GM23338 (cell line): ENCODE measurements around the gene SPECC1L. TPM values are rescaled to one million over a fixed set of nuclear protein-coding genes. Genes with fewer than 3 reads are reported as not detected.

Experiments used
- ATAC-seq: fragments of 200-7000 bp; cut with Tn5 transposase; 3 replicates; pipeline ENCODE4 v1.9.1; 2020
- DNase-seq: peaks from one replicate; pipeline ENCODE4 v3.0.0-alpha.2; 2015; ENCODE audit warnings: low spot score
- H2AFZ ChIP-seq: fragments of 200-600 bp; sonication (generic); 2 replicates; pipeline ENCODE4 v1.8.0; 2016; ENCODE audit warnings: antibody characterized with exemption, mild to moderate bottlenecking, moderate library complexity
- H3F3A ChIP-seq: fragments of 200-600 bp; sonication (generic); replicated peaks from 2 replicates; pipeline ENCODE4 v1.8.0; 2017; ENCODE audit warnings: antibody characterized with exemption, mixed run types, low read depth
- H3K27ac ChIP-seq: fragments of 200-600 bp; sonication (generic); 2 replicates; pipeline ENCODE4 v1.6.1; 2016; ENCODE audit warnings: low read depth
- H3K27me3 ChIP-seq: fragments of 200-600 bp; sonication (generic); 2 replicates; pipeline ENCODE4 v1.8.0; 2016; ENCODE audit warnings: mild to moderate bottlenecking, mixed run types, moderate library complexity; ENCODE audit not compliant: insufficient read depth
- H3K36me3 ChIP-seq: fragments of 200-600 bp; sonication (generic); 2 replicates; pipeline ENCODE4 v1.8.0; 2016; ENCODE audit warnings: mild to moderate bottlenecking; ENCODE audit not compliant: insufficient read depth
- H3K4me1 ChIP-seq: fragments of 200-600 bp; sonication (generic); 2 replicates; pipeline ENCODE4 v1.8.0; 2016; ENCODE audit warnings: mild to moderate bottlenecking, moderate library complexity; ENCODE audit not compliant: insufficient read depth
- H3K4me2 ChIP-seq: fragments of 200-600 bp; sonication (generic); 2 replicates; pipeline ENCODE4 v1.7.1; 2017; ENCODE audit warnings: mixed run types
- H3K4me3 ChIP-seq: fragments of 200-600 bp; sonication (generic); 2 replicates; pipeline ENCODE4 v1.6.1; 2016; ENCODE audit warnings: mixed run types
- H3K79me2 ChIP-seq: fragments of 200-600 bp; sonication (generic); replicated peaks from 2 replicates; pipeline ENCODE4 v1.8.0; 2017; ENCODE audit warnings: mild to moderate bottlenecking; ENCODE audit not compliant: insufficient read depth
- H3K9me2 ChIP-seq: fragments of 200-600 bp; sonication (generic); 2 replicates; pipeline ENCODE4 v1.8.0; 2017; ENCODE audit not compliant: insufficient read depth
- H4K20me1 ChIP-seq: fragments of 200-600 bp; sonication (generic); replicated peaks from 2 replicates; pipeline ENCODE4 v1.8.0; 2017; ENCODE audit warnings: mild to moderate bottlenecking; ENCODE audit not compliant: insufficient read depth
- H3K27ac Mint-ChIP-seq: 2 replicates; pipeline ENCODE4 v1.8.0; 2020; ENCODE audit warnings: inconsistent platforms, mild to moderate bottlenecking, moderate library complexity, mixed read lengths
- H3K27me3 Mint-ChIP-seq: 3 replicates; pipeline ENCODE4 v1.8.0; 2022; ENCODE audit warnings: low read depth, mild to moderate bottlenecking, moderate library complexity, mixed read lengths, inconsistent platforms; ENCODE audit not compliant: insufficient read depth, poor library complexity
- H3K36me3 Mint-ChIP-seq: 3 replicates; pipeline ENCODE4 v1.8.0; 2021; ENCODE audit warnings: low read depth, mild to moderate bottlenecking, inconsistent platforms, moderate library complexity, mixed read lengths
- H3K4me1 Mint-ChIP-seq: 3 replicates; pipeline ENCODE4 v1.8.0; 2020; ENCODE audit warnings: mild to moderate bottlenecking, inconsistent platforms, mixed read lengths
- H3K4me3 Mint-ChIP-seq: 3 replicates; pipeline ENCODE4 v1.8.0; 2021; ENCODE audit warnings: moderate library complexity, mild to moderate bottlenecking, inconsistent platforms, mixed read lengths
- H3K9me3 Mint-ChIP-seq: 3 replicates; pipeline ENCODE4 v1.8.0; 2020; ENCODE audit warnings: moderate library complexity, mild to moderate bottlenecking, inconsistent platforms, mixed read lengths
- CREB1 ChIP-seq: fragments of 250-450 bp; sonication (Bioruptor Pico); IDR thresholded peaks from 2 replicates; pipeline ENCODE4 v1.5.0; 2020; ENCODE audit warnings: low read depth, mild to moderate bottlenecking, moderate library complexity
- EZH2 ChIP-seq: fragments of 200-600 bp; sonication (generic); IDR thresholded peaks from one replicate; pipeline ENCODE4 v1.8.0; 2017; ENCODE audit warnings: antibody characterized with exemption, mild to moderate bottlenecking, low read depth; ENCODE audit not compliant: unreplicated experiment
- EZH2phosphoT487 ChIP-seq: fragments of 200-600 bp; sonication (generic); IDR thresholded peaks from one replicate; pipeline ENCODE4 v1.8.1; 2018; ENCODE audit warnings: antibody characterized with exemption; ENCODE audit not compliant: unreplicated experiment
- JUNB ChIP-seq: IDR thresholded peaks from one replicate; pipeline ENCODE4 v1.6.1; 2016; ENCODE audit warnings: antibody characterized with exemption; ENCODE audit not compliant: unreplicated experiment
- NANOG ChIP-seq: IDR thresholded peaks from 2 replicates; pipeline ENCODE4 v1.6.1; 2016; ENCODE audit warnings: antibody characterized with exemption, borderline replicate concordance
- POLR2AphosphoS5 ChIP-seq: IDR thresholded peaks from 2 replicates; pipeline ENCODE4 v1.6.1; 2016; ENCODE audit warnings: antibody characterized with exemption, low read depth
- STAT1 ChIP-seq: IDR thresholded peaks from one replicate; pipeline ENCODE4 v1.6.1; 2016; ENCODE audit warnings: antibody characterized with exemption; ENCODE audit not compliant: unreplicated experiment
- ZNF114 ChIP-seq: fragments of 250-450 bp; sonication (Bioruptor Pico); IDR thresholded peaks from 2 replicates; pipeline ENCODE4 v1.5.0; 2020; ENCODE audit warnings: mild to moderate bottlenecking, moderate library complexity
- ZNF331 ChIP-seq: fragments of 250-450 bp; sonication (Bioruptor Pico); IDR thresholded peaks from 2 replicates; pipeline ENCODE4 v1.5.0; 2020; ENCODE audit warnings: low read depth, mild to moderate bottlenecking, moderate library complexity
- polyA plus RNA-seq: library from polyadenylated mRNA; unstranded; fragments of >200 nt; fragmentation: Nextera tagmentation; extraction: Ambion mirVana; gene quantifications from 2 replicates; pipeline ENCODE4 v1.2.1, GENCODE V29; 2016
- total RNA-seq: library from RNA; depleted of rRNA; stranded (reverse); fragments of >200 nt; shearing (Covaris generic); gene quantifications from 2 replicates; pipeline ENCODE4 v1.2.3, GENCODE V29; 2014
- TF ChIP-seq, protein P1 (sequence below): IDR thresholded peaks from 2 replicates; pipeline ENCODE4 v1.6.1; 2016; ENCODE audit warnings: antibody characterized with exemption
- TF ChIP-seq, protein P2 (sequence below): IDR thresholded peaks from one replicate; pipeline ENCODE4 v1.6.1; 2018; ENCODE audit warnings: antibody characterized with exemption; ENCODE audit not compliant: unreplicated experiment
- TF ChIP-seq, protein P3 (sequence below): fragments of 250-450 bp; sonication (Bioruptor Pico); IDR thresholded peaks from 2 replicates; pipeline ENCODE4 v1.5.0; 2020; ENCODE audit warnings: mild to moderate bottlenecking, moderate library complexity
- TF ChIP-seq, protein P4 (sequence below), 2 experiments: fragments of 200-600 bp in 1 of 2; sonication (generic) in 1 of 2; conservative IDR thresholded peaks; 2 replicates each; pipeline versions ENCODE4 v1.5.1 to v1.6.1; 2016 to 2017; ENCODE audit warnings: antibody characterized with exemption in 2 of 2, low read depth in 2 of 2, mild to moderate bottlenecking in 2 of 2, moderate library complexity in 1 of 2

Gene SPECC1L
- total and polyA plus RNA-seq, 2 experiments from 2014 or later: 24.3 to 44.7 TPM

DNA sequence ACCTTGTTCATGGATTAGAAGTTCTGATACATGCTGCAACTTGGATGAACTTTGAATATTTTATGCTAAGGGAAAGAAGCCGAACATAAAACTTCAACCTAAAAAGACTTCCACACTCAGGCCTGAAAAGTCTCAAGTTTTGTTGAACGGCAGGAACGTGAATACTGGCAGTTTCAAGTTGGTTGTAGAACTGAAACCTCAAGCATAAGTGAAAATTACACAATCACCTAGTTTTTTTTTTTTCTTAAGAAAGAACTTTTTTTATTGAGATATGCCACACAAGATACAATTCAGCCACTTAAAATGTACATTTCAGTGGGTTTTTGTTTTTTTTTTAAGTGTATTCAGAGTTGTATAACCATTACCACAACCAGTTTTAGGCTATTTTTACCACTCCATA is 106.0 kb downstream of the SPECC1L start:
- H3K27me3 Mint-ChIP-seq: peaks cover 1% of the 10 kb centered on the region

More for the DNA sequence above, 106.0 kb downstream of the SPECC1L start:
- Histone ChIP-seq H3K79me2 (no peaks in the 10 kb centered on the region), H3K4me1 (no peaks in the 10 kb centered on the region), H3K27ac (no peak overlapping the region), H3K4me3 (no peak overlapping the region), H3K36me3 (peaks cover 20% of the 10 kb centered on the region; the same call in 1 of the 2 replicates), H3K27me3 (no peaks in the 10 kb centered on the region), H3K9me2 (no peaks in the 10 kb centered on the region), H3K4me2 (no peak overlapping the region), H4K20me1 (peaks cover 3% of the 10 kb centered on the region; the same call in 1 of the 2 replicates), H2AFZ (no peak overlapping the region), H3F3A (no peaks in the 10 kb centered on the region)
- Mint-ChIP-seq H3K36me3 (peaks cover 65% of the 10 kb centered on the region), H3K9me3 (no peaks in the 10 kb centered on the region; the same call in 2 of the 3 replicates), H3K27ac (no peak overlapping the region), H3K4me1 (no peaks in the 10 kb centered on the region), H3K4me3 (no peak overlapping the region)
- TF ChIP-seq, protein P1, sequence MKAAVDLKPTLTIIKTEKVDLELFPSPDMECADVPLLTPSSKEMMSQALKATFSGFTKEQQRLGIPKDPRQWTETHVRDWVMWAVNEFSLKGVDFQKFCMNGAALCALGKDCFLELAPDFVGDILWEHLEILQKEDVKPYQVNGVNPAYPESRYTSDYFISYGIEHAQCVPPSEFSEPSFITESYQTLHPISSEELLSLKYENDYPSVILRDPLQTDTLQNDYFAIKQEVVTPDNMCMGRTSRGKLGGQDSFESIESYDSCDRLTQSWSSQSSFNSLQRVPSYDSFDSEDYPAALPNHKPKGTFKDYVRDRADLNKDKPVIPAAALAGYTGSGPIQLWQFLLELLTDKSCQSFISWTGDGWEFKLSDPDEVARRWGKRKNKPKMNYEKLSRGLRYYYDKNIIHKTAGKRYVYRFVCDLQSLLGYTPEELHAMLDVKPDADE: no peak
- TF ChIP-seq, protein P2, sequence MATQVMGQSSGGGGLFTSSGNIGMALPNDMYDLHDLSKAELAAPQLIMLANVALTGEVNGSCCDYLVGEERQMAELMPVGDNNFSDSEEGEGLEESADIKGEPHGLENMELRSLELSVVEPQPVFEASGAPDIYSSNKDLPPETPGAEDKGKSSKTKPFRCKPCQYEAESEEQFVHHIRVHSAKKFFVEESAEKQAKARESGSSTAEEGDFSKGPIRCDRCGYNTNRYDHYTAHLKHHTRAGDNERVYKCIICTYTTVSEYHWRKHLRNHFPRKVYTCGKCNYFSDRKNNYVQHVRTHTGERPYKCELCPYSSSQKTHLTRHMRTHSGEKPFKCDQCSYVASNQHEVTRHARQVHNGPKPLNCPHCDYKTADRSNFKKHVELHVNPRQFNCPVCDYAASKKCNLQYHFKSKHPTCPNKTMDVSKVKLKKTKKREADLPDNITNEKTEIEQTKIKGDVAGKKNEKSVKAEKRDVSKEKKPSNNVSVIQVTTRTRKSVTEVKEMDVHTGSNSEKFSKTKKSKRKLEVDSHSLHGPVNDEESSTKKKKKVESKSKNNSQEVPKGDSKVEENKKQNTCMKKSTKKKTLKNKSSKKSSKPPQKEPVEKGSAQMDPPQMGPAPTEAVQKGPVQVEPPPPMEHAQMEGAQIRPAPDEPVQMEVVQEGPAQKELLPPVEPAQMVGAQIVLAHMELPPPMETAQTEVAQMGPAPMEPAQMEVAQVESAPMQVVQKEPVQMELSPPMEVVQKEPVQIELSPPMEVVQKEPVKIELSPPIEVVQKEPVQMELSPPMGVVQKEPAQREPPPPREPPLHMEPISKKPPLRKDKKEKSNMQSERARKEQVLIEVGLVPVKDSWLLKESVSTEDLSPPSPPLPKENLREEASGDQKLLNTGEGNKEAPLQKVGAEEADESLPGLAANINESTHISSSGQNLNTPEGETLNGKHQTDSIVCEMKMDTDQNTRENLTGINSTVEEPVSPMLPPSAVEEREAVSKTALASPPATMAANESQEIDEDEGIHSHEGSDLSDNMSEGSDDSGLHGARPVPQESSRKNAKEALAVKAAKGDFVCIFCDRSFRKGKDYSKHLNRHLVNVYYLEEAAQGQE: no peak
- TF ChIP-seq EZH2phosphoT487 (no peak), CREB1 (no peak), ZNF114 (CRISPR knock-in tag) (no peak), ZNF331 (CRISPR knock-in tag) (no peak), EZH2 (no peak), STAT1 (no peak), JUNB (no peak), NANOG (no peak), POLR2AphosphoS5 (no peak)
- TF ChIP-seq, protein P3, sequence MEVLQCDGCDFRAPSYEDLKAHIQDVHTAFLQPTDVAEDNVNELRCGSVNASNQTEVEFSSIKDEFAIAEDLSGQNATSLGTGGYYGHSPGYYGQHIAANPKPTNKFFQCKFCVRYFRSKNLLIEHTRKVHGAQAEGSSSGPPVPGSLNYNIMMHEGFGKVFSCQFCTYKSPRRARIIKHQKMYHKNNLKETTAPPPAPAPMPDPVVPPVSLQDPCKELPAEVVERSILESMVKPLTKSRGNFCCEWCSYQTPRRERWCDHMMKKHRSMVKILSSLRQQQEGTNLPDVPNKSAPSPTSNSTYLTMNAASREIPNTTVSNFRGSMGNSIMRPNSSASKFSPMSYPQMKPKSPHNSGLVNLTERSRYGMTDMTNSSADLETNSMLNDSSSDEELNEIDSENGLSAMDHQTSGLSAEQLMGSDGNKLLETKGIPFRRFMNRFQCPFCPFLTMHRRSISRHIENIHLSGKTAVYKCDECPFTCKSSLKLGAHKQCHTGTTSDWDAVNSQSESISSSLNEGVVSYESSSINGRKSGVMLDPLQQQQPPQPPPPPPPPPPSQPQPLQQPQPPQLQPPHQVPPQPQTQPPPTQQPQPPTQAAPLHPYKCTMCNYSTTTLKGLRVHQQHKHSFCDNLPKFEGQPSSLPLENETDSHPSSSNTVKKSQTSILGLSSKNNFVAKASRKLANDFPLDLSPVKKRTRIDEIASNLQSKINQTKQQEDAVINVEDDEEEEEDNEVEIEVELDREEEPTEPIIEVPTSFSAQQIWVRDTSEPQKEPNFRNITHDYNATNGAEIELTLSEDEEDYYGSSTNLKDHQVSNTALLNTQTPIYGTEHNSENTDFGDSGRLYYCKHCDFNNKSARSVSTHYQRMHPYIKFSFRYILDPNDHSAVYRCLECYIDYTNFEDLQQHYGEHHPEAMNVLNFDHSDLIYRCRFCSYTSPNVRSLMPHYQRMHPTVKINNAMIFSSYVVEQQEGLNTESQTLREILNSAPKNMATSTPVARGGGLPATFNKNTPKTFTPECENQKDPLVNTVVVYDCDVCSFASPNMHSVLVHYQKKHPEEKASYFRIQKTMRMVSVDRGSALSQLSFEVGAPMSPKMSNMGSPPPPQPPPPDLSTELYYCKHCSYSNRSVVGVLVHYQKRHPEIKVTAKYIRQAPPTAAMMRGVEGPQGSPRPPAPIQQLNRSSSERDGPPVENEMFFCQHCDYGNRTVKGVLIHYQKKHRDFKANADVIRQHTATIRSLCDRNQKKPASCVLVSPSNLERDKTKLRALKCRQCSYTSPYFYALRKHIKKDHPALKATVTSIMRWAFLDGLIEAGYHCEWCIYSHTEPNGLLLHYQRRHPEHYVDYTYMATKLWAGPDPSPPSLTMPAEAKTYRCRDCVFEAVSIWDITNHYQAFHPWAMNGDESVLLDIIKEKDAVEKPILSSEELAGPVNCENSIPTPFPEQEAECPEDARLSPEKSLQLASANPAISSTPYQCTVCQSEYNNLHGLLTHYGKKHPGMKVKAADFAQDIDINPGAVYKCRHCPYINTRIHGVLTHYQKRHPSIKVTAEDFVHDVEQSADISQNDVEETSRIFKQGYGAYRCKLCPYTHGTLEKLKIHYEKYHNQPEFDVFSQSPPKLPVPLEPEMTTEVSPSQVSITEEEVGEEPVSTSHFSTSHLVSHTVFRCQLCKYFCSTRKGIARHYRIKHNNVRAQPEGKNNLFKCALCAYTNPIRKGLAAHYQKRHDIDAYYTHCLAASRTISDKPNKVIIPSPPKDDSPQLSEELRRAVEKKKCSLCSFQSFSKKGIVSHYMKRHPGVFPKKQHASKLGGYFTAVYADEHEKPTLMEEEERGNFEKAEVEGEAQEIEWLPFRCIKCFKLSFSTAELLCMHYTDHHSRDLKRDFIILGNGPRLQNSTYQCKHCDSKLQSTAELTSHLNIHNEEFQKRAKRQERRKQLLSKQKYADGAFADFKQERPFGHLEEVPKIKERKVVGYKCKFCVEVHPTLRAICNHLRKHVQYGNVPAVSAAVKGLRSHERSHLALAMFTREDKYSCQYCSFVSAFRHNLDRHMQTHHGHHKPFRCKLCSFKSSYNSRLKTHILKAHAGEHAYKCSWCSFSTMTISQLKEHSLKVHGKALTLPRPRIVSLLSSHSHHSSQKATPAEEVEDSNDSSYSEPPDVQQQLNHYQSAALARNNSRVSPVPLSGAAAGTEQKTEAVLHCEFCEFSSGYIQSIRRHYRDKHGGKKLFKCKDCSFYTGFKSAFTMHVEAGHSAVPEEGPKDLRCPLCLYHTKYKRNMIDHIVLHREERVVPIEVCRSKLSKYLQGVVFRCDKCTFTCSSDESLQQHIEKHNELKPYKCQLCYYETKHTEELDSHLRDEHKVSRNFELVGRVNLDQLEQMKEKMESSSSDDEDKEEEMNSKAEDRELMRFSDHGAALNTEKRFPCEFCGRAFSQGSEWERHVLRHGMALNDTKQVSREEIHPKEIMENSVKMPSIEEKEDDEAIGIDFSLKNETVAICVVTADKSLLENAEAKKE: no peak
- TF ChIP-seq, protein P4, sequence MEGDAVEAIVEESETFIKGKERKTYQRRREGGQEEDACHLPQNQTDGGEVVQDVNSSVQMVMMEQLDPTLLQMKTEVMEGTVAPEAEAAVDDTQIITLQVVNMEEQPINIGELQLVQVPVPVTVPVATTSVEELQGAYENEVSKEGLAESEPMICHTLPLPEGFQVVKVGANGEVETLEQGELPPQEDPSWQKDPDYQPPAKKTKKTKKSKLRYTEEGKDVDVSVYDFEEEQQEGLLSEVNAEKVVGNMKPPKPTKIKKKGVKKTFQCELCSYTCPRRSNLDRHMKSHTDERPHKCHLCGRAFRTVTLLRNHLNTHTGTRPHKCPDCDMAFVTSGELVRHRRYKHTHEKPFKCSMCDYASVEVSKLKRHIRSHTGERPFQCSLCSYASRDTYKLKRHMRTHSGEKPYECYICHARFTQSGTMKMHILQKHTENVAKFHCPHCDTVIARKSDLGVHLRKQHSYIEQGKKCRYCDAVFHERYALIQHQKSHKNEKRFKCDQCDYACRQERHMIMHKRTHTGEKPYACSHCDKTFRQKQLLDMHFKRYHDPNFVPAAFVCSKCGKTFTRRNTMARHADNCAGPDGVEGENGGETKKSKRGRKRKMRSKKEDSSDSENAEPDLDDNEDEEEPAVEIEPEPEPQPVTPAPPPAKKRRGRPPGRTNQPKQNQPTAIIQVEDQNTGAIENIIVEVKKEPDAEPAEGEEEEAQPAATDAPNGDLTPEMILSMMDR (conservative IDR thresholded peaks at IDR 0.05; ENCODE audit: low read depth in 2 of 2): no peak
- ATAC-seq (no peak), DNase-seq (no peak)
